ENCODE measurements around the gene CDC20B. TPM values are rescaled to one million over a fixed set of nuclear protein-coding genes. Genes with fewer than 3 reads are reported as not detected.

Gene CDC20B
- total and polyA plus RNA-seq, 3 experiments from 2014 or later = 0.16 TPM; not detected in 2

DNA sequence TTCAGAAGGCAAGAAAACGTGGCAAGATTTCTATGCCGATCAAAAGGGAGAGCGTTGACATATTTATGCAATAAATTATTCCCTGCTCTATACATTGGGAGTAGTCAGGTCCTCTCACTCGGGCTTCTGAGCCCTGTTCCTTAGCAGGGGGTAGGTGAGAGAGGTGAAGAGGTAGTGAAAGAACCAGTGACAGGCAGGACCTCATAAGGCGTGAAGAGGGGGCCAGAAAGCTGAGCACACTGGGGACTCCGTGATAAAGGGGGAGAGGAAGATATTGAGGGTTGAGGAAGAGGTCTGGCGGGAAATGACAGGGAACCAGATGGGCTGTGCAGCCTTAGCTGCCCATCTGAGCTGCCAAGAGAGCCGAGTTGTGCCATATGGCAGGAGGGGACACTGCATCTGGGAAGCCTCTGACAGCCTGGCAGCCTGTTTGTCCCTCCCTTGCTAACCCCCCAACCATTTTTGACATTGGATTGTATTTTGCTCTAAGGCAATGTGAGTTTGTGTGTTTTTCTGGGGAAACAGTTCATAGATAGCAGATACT lies 782 bp upstream of the CDC20B start:
- H3K9me3 Mint-ChIP-seq = peaks cover 0 to 11% (median 0%) of the 10 kb centered on the region in 5 donors
- POLR2A ChIA-PET = interaction anchor here (0.7 kb wide), 1 partner anchor 291 kb away, joined by 7 read pairs; no protein-coding TSS in a partner anchor
- CTCF ChIA-PET = interaction anchor here (0.7 to 1.2 kb wide), 3 partner anchors 11 to 59 kb away, joined by 3 read pairs; partner anchors contain the start of genes CCNO and GPX8
- no peaks in the 10 kb centered on the region for H3K36me3 Mint-ChIP-seq
- peaks cover 55% of the 10 kb centered on the region for H3K27me3 ChIP-seq (ENCODE audit: insufficient read depth, low read length, poor library complexity, severe bottlenecking)
- peaks cover 27 to 44% (median 41%) of the 10 kb centered on the region in 3 donors for H3K4me1 Mint-ChIP-seq
- H3K27ac ChIP-seq (ENCODE audit: low read depth, low read length) = no peak overlapping the region
- H3K27me3 Mint-ChIP-seq = peaks cover 58 to 83% of the 10 kb centered on the region in 2 donors
- H3K4me3 Mint-ChIP-seq = peak overlapping the region; percentile 80 to 90 (median 82)
- no peaks in the 10 kb centered on the region for H3K9me3 ChIP-seq (ENCODE audit: low read length)
- no peak for DNase-seq
- peaks cover 34% of the 10 kb centered on the region for H3K4me1 ChIP-seq (ENCODE audit: insufficient read depth, low read length)
- no peaks in the 10 kb centered on the region for H3K36me3 ChIP-seq (ENCODE audit: insufficient read depth, low read length)
- H3K27ac Mint-ChIP-seq = peak overlapping the region in 6 of 8 donors; percentile 45 to 90 (median 80)
- H3K4me3 ChIP-seq (ENCODE audit: low read length) = peak overlapping the region; percentile 55

DNA sequence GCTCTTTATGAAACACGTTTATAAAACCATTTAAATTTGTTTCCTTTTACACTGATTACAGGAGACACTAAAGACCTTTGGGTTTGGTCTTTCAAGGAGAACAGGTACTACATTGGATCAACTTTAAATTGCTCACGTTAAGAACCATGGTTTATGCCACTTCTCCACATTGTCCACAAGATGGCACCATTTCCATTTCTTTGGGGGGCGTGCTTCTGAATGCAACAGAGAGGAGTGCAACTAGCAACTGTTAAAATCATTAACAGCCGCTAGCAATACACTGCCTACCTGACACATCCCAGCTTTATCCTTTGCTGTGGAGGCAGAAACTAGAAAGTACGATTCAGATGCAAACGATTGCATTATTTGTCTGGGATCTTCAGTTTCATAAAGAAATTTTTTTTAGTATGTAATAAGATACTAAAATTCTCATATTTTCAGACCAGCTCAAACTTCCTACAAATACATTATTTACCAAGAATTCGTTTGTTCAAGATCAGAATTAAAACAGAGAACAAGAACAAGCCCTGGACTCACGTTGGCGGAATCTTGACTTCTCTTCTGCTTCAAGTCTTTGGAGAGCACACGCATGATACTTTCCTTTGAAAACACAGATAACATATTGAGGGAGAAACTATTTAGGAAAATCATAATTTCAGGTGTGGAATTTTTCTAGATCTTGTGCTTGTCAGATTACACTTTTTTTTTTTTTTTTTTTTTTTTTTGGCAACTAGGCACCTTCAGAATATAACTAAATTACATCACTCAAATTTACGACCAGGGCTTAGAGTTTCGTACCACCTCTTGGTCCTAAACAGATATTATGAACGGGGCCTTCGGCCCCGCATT lies 702 bp downstream of the CDC20B start:
- peaks cover 27 to 40% (median 37%) of the 10 kb centered on the region in 3 donors for H3K4me1 Mint-ChIP-seq
- peak overlapping the region in 6 of 8 donors; percentile 25 to 93 (median 68) for H3K27ac Mint-ChIP-seq
- ChIA-PET POLR2A (no interaction called here), CTCF (interaction anchor here (0.6 to 1.8 kb wide), 10 partner anchors 9 to 520 kb away, joined by 3 to 6 read pairs (median 3); partner anchors contain the start of genes CCNO and GPX8)
- peak; percentile 20 to 76 (median 70) for DNase-seq
- H3K27me3 Mint-ChIP-seq = peaks cover 56 to 81% of the 10 kb centered on the region in 2 donors
- H3K9me3 Mint-ChIP-seq = peaks cover 0 to 5% (median 0%) of the 10 kb centered on the region in 5 donors
- H3K4me3 ChIP-seq (ENCODE audit: low read length) = peak overlapping the region; percentile 64
- peak overlapping the region; percentile 80 to 94 (median 87) for H3K4me3 Mint-ChIP-seq
- H3K27me3 ChIP-seq (ENCODE audit: insufficient read depth, low read length, poor library complexity, severe bottlenecking) = peaks cover 50% of the 10 kb centered on the region
- H3K36me3 Mint-ChIP-seq = peaks cover 0 to 1% (median 0%) of the 10 kb centered on the region in 3 donors
- H3K36me3 ChIP-seq (ENCODE audit: insufficient read depth, low read length) = no peaks in the 10 kb centered on the region
- H3K27ac ChIP-seq (ENCODE audit: low read depth, low read length) = peak overlapping the region; percentile 47
- no peaks in the 10 kb centered on the region for H3K9me3 ChIP-seq (ENCODE audit: low read length)
- H3K4me1 ChIP-seq (ENCODE audit: insufficient read depth, low read length) = peaks cover 34% of the 10 kb centered on the region

DNA sequence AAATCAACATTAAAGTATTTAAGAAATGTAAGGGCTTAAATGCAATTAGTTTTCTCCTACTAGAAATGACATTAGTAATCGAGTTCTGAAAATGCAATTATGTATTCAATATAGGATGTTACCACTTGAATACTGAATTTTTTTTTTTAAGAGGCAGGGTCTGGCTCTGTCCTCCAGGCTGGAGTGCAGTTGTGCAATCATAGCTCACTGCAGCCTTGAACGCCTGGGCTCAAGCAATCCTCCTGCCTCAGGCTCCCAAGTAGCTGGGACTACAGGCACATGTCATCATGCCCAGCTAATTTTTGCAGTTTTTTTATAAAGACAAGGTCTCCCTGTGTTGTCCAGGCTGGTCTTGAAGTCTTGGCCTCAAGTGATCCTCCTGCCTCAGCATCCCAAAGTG lies 1.5 kb downstream of the CDC20B start:
- Mint-ChIP-seq H3K4me1 (peaks cover 22 to 32% (median 29%) of the 10 kb centered on the region in 3 donors), H3K4me3 (peak overlapping the region in 2 of 7 donors; percentile 20 to 75), H3K36me3 (peaks cover 0 to 1% (median 0%) of the 10 kb centered on the region in 3 donors), H3K9me3 (peaks cover 0 to 5% (median 0%) of the 10 kb centered on the region in 5 donors), H3K27me3 (peaks cover 52 to 81% of the 10 kb centered on the region in 2 donors), H3K27ac (peak overlapping the region in 1 of 8 donors; percentile 45)
- H3K9me3 ChIP-seq (ENCODE audit: low read length) = no peaks in the 10 kb centered on the region
- peaks cover 26% of the 10 kb centered on the region for H3K4me1 ChIP-seq (ENCODE audit: insufficient read depth, low read length)
- peaks cover 41% of the 10 kb centered on the region for H3K27me3 ChIP-seq (ENCODE audit: insufficient read depth, low read length, poor library complexity, severe bottlenecking)
- no peak for DNase-seq
- ChIA-PET POLR2A (interaction anchor here (0.6 kb wide), 1 partner anchor 60 kb away, joined by 4 read pairs; no protein-coding TSS in a partner anchor), CTCF (interaction anchor here (1.1 to 1.8 kb wide), 5 partner anchors 10 to 520 kb away, joined by 3 to 6 read pairs (median 5); partner anchors contain the start of gene CCNO)
- no peaks in the 10 kb centered on the region for H3K36me3 ChIP-seq (ENCODE audit: insufficient read depth, low read length)
- H3K4me3 ChIP-seq (ENCODE audit: low read length) = no peak overlapping the region
- no peak overlapping the region for H3K27ac ChIP-seq (ENCODE audit: low read depth, low read length)

DNA sequence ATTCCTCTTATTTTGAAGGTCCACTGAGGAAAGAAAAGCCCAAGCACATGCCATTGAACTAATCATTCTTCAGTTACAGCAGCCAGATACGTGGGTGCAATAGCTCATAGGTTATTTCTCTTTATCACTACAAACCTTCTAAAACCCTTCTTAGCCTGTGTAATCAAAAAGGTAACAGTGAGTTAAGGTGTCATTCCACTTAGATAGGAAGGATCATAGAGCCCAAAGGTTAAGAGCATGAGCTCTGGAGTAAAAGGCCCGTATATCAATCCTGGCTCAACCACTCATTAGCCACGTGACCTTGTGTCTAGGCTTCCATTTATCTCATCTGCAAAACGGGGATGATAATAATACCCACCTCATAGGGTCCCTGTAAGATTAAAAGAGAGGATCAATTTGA lies 10.3 kb downstream of the CDC20B start:
- H3K4me1 Mint-ChIP-seq = no peaks in the 10 kb centered on the region
- Histone ChIP-seq H3K4me3 (ENCODE audit: low read length) (no peak overlapping the region), H3K9me3 (ENCODE audit: low read length) (no peaks in the 10 kb centered on the region), H3K27ac (ENCODE audit: low read depth, low read length) (no peak overlapping the region), H3K27me3 (ENCODE audit: insufficient read depth, low read length, poor library complexity, severe bottlenecking) (peaks cover 5% of the 10 kb centered on the region), H3K4me1 (ENCODE audit: insufficient read depth, low read length) (no peaks in the 10 kb centered on the region), H3K36me3 (ENCODE audit: insufficient read depth, low read length) (no peaks in the 10 kb centered on the region)
- H3K27ac Mint-ChIP-seq = no peak overlapping the region
- H3K4me3 Mint-ChIP-seq = no peak overlapping the region
- DNase-seq = no peak
- H3K27me3 Mint-ChIP-seq = peaks cover 23 to 57% of the 10 kb centered on the region in 2 donors
- no peaks in the 10 kb centered on the region for H3K36me3 Mint-ChIP-seq
- ChIA-PET CTCF (interaction anchor here (1.0 to 3.4 kb wide), 6 partner anchors 8 to 317 kb away, joined by 3 to 15 read pairs (median 5); no protein-coding TSS in a partner anchor), POLR2A (no interaction called here)
- no peaks in the 10 kb centered on the region for H3K9me3 Mint-ChIP-seq

DNA sequence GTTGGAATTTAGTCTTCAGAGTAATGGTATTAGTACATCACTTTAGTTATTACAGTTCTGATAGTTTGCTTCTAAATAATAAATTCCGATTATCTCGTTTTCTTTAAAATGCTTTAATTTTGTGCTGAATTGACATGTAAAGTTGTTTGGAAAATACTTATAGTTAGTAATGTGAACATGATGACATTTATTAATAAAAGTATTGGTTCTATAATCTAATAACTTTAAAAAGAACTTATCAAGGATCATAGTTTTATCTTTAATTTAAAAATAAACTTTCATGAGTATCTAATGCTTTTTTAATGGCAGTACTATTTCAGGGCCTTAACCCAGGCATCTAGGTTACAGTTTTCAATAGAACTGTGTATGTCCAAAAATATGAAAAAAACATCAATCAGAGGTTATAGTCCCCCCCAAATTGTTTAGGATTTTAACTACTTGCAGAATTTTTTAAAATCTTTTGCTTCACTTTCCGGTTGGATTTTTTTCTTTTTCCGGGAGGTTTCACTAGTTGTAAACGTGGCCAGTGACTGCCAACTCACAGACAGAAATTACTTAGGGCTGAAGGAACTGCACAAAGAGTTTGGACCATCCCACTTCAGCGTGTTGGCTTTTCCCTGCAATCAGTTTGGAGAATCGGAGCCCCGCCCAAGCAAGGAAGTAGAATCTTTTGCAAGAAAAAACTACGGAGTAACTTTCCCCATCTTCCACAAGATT lies 12.3 kb downstream of the CDC20B start:
- no peaks in the 10 kb centered on the region for H3K36me3 Mint-ChIP-seq
- POLR2A ChIA-PET = interaction anchor here (1.3 kb wide), 1 partner anchor 254 kb away, joined by 3 read pairs; no protein-coding TSS in a partner anchor

DNA sequence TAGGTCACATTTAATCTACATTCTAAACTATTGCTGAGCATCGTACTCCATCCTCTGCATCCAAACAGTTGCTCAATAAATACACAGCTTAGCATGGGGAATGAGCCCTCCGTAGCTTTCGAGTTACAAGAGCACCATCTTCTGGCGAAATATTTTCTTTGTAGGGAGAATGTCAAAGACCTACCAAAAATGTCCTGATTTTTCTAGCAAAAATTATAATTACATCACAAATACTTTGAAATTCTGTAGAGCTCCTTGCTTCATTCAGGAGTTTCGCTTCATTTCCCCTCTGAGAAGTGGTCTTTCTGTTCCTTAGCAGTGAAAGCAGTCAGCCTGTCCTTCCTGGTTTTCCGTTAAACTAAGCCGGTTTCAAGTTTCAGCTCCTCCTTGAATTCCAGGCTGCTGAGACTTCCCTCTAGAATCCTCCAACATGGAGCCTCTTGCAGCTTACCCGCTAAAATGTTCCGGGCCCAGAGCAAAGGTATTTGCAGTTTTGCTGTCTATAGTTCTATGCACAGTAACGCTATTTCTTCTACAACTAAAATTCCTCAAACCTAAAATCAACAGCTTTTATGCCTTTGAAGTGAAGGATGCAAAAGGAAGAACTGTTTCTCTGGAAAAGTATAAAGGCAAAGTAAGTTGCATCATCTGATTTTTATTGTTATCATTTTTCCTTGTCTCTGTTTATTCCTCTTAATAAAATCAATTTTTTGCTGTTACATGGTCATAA lies 13.0 kb downstream of the CDC20B start, which contains the start of gene GPX8:
TSS of gene GPX8 (plus strand) at position 409 of the 730 bp plus-strand sequence. CDS start at position 431, 22 bp downstream.
- Mint-ChIP-seq H3K9me3 (peaks cover 0 to 3% (median 0%) of the 10 kb centered on the region in 5 donors), H3K27ac (no peak within 1 kb of the TSS), H3K36me3 (no peaks in the 10 kb centered on the region), H3K4me1 (no peaks in the 10 kb centered on the region), H3K4me3 (no peak within 1 kb of the TSS), H3K27me3 (peaks cover 6 to 45% of the 10 kb centered on the region in 2 donors)
- peak in 2 of 5 donors; percentile 46 to 51 for DNase-seq
- no peaks in the 10 kb centered on the region for H3K4me1 ChIP-seq (ENCODE audit: insufficient read depth, low read length)
- H3K9me3 ChIP-seq (ENCODE audit: low read length) = no peaks in the 10 kb centered on the region
- H3K27me3 ChIP-seq (ENCODE audit: insufficient read depth, low read length, poor library complexity, severe bottlenecking) = peaks cover 3% of the 10 kb centered on the region
- ChIA-PET CTCF (interaction anchor here (0.8 to 5.9 kb wide), 25 partner anchors 8 to 643 kb away, joined by 3 to 101 read pairs (median 4); partner anchors contain the start of genes CDC20B and SNX18), POLR2A (interaction anchor here (0.7 to 1.3 kb wide), 3 partner anchors 14 to 292 kb away, joined by 3 to 5 read pairs (median 3); no protein-coding TSS in a partner anchor)
- H3K36me3 ChIP-seq (ENCODE audit: insufficient read depth, low read length) = no peaks in the 10 kb centered on the region
- H3K4me3 ChIP-seq (ENCODE audit: low read length) = no peak within 1 kb of the TSS
- H3K27ac ChIP-seq (ENCODE audit: low read depth, low read length) = no peak within 1 kb of the TSS

More for the DNA sequence above, 12.3 kb downstream of the CDC20B start:
- Mint-ChIP-seq H3K27me3 (peaks cover 9 to 46% of the 10 kb centered on the region in 2 donors), H3K9me3 (peaks cover 0 to 1% (median 0%) of the 10 kb centered on the region in 5 donors), H3K4me1 (no peaks in the 10 kb centered on the region), H3K4me3 (no peak overlapping the region), H3K27ac (no peak overlapping the region)
- DNase-seq = no peak
- H3K27ac ChIP-seq (ENCODE audit: low read depth, low read length) = no peak overlapping the region
- no peaks in the 10 kb centered on the region for H3K9me3 ChIP-seq (ENCODE audit: low read length)
- H3K36me3 ChIP-seq (ENCODE audit: insufficient read depth, low read length) = no peaks in the 10 kb centered on the region
- H3K4me1 ChIP-seq (ENCODE audit: insufficient read depth, low read length) = no peaks in the 10 kb centered on the region
- no peak overlapping the region for H3K4me3 ChIP-seq (ENCODE audit: low read length)
- CTCF ChIA-PET = interaction anchor here (1.0 to 5.9 kb wide), 16 partner anchors 7 to 644 kb away, joined by 3 to 101 read pairs (median 5); partner anchors contain the start of gene SNX18
- peaks cover 5% of the 10 kb centered on the region for H3K27me3 ChIP-seq (ENCODE audit: insufficient read depth, low read length, poor library complexity, severe bottlenecking)

DNA sequence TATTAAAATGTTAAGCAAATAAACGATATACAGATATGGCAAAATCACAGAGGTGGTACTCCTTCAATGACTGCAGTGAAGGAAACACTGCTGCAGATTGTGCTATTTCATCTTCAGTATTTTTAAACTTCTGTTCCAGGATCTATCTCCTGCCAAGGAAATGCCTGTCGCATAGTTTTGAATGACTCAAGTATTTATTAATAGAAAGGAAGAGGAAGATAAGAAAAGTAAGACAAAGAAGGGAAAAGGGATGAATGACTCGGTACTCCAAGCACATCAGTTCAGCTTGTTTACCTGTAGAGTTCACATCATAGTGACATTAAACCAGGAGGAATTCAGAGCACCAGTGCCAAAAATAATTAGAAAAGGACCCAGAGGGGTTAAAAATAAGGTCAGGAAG lies 18.1 kb downstream of the CDC20B start:
- Histone ChIP-seq H3K27ac (ENCODE audit: low read depth, low read length) (no peak overlapping the region), H3K4me1 (ENCODE audit: insufficient read depth, low read length) (no peaks in the 10 kb centered on the region), H3K36me3 (ENCODE audit: insufficient read depth, low read length) (no peaks in the 10 kb centered on the region), H3K27me3 (ENCODE audit: insufficient read depth, low read length, poor library complexity, severe bottlenecking) (no peaks in the 10 kb centered on the region), H3K4me3 (ENCODE audit: low read length) (no peak overlapping the region), H3K9me3 (ENCODE audit: low read length) (no peaks in the 10 kb centered on the region)
- H3K9me3 Mint-ChIP-seq = peaks cover 0 to 5% (median 0%) of the 10 kb centered on the region in 5 donors
- H3K36me3 Mint-ChIP-seq = no peaks in the 10 kb centered on the region
- ChIA-PET POLR2A (no interaction called here), CTCF (interaction anchor here (5.9 kb wide), 1 partner anchor 248 kb away, joined by 101 read pairs; no protein-coding TSS in a partner anchor)
- peaks cover 3 to 27% of the 10 kb centered on the region in 2 donors for H3K27me3 Mint-ChIP-seq
- DNase-seq = no peak
- H3K27ac Mint-ChIP-seq = no peak overlapping the region
- H3K4me1 Mint-ChIP-seq = no peaks in the 10 kb centered on the region
- H3K4me3 Mint-ChIP-seq = no peak overlapping the region
